ENCODE data around the gene GPR137C.

Gene GPR137C

GRCh38 chr14:52522033-52522432 lies 30.6 kb upstream of the GPR137C start:
- H3K27ac ChIP-seq (ENCODE audit: low read length): no peak overlapping the region
- no peak overlapping the region for H3K9ac ChIP-seq (ENCODE audit: low read depth, low read length)
- H4K20me1 ChIP-seq (ENCODE audit: insufficient read depth, low read length): no peaks in the 10 kb centered on the region
- no peak overlapping the region for H2AFZ ChIP-seq (ENCODE audit: low read depth, low read length)
- no peak overlapping the region for H3K4me2 ChIP-seq (ENCODE audit: insufficient read depth, low read length)
- no peaks in the 10 kb centered on the region for H3K27me3 ChIP-seq (ENCODE audit: insufficient read depth, low read length, poor library complexity)
- no peak overlapping the region for H3K4me3 ChIP-seq (ENCODE audit: low read depth in 1 of 2, low read length in 2 of 2)
- TF ChIP-seq CTCF (IDR thresholded peaks at IDR 0.05; ENCODE audit: borderline replicate concordance, extremely low read depth, low read length, poor library complexity, severe bottlenecking) (no peak), EZH2 (IDR thresholded peaks at IDR 0.05; ENCODE audit: borderline replicate concordance, low read depth, low read length, severe bottlenecking) (no peak)
- DNase-seq (no peak), ATAC-seq (ENCODE audit: insufficient read depth, low read depth) (no peak)
- H3K36me3 ChIP-seq (ENCODE audit: insufficient read depth, low read length): peaks cover 20% of the 10 kb centered on the region; the same call in 1 of the 2 replicates
- H3K4me1 ChIP-seq (ENCODE audit: insufficient read depth, low read length): no peaks in the 10 kb centered on the region
- no peaks in the 10 kb centered on the region for H3K9me3 ChIP-seq (ENCODE audit: insufficient read depth, low read length, severe bottlenecking)
- H3K79me2 ChIP-seq (ENCODE audit: insufficient read depth, low read length): no peaks in the 10 kb centered on the region

DNA sequence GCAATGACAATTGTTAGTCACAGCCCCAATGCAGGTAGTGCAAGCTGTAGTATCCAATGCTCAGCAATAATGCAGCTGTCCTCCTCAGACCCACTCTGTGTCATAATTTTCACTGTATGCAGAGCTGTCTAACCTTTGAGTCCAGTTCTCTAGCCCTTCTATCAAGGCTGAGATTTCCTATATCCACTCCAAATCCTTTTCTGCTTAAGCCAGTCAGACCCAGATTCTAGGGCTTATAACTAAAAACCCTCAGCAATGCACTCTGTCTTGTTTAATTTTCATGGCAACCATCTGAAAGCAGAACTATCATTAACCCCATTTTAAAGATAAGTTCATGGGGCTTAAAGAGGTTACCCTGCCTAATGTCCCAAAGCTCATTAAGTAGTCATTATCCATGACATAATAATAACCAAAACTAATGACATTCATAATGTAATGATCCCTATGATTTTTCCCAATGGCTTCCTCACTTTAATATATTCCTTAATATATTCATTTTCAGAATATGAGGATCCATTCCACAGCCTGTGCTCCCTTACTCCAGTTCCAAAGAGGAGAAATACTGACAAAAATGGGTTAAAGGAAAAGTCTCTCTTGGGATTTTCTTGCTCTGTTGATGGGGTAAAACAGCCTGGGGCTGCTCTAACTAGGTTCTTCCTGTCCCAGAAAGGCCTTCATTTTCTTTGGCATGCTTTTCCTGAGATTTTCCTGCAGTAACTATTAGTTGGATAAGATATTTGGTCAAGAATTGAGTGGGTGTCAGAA lies 29.9 kb upstream of the GPR137C start:
- no peaks in the 10 kb centered on the region for H4K20me1 ChIP-seq (ENCODE audit: insufficient read depth, low read length)
- H3K27me3 ChIP-seq (ENCODE audit: insufficient read depth, low read length, poor library complexity): no peaks in the 10 kb centered on the region
- H3K9ac ChIP-seq (ENCODE audit: low read depth, low read length): no peak overlapping the region
- H3K9me3 ChIP-seq (ENCODE audit: insufficient read depth, low read length, severe bottlenecking): no peaks in the 10 kb centered on the region
- no peak overlapping the region for H2AFZ ChIP-seq (ENCODE audit: low read depth, low read length)
- no peaks in the 10 kb centered on the region for H3K4me1 ChIP-seq (ENCODE audit: insufficient read depth, low read length)
- H3K4me3 ChIP-seq (ENCODE audit: low read depth in 1 of 2, low read length in 2 of 2): no peak overlapping the region
- H3K27ac ChIP-seq (ENCODE audit: low read length): no peak overlapping the region
- H3K4me2 ChIP-seq (ENCODE audit: insufficient read depth, low read length): no peak overlapping the region
- no peak for DNase-seq
- H3K36me3 ChIP-seq (ENCODE audit: insufficient read depth, low read length): peaks cover 22% of the 10 kb centered on the region; the same call in 1 of the 2 replicates
- H3K79me2 ChIP-seq (ENCODE audit: insufficient read depth, low read length): no peaks in the 10 kb centered on the region
- no peak for TF ChIP-seq CTCF (IDR thresholded peaks at IDR 0.05; ENCODE audit: borderline replicate concordance, extremely low read depth, low read length, poor library complexity, severe bottlenecking)
- no peak for TF ChIP-seq EZH2 (IDR thresholded peaks at IDR 0.05; ENCODE audit: borderline replicate concordance, low read depth, low read length, severe bottlenecking)
- no peak for ATAC-seq (ENCODE audit: insufficient read depth, low read depth)

GRCh38 chr14:52527052-52527451 lies 25.6 kb upstream of the GPR137C start:
- peaks cover 14% of the 10 kb centered on the region; the same call in 1 of the 2 replicates for H3K36me3 ChIP-seq (ENCODE audit: insufficient read depth, low read length)
- TF ChIP-seq EZH2 (IDR thresholded peaks at IDR 0.05; ENCODE audit: borderline replicate concordance, low read depth, low read length, severe bottlenecking): no peak
- no peak for TF ChIP-seq CTCF (IDR thresholded peaks at IDR 0.05; ENCODE audit: borderline replicate concordance, extremely low read depth, low read length, poor library complexity, severe bottlenecking)
- no peaks in the 10 kb centered on the region for H3K4me1 ChIP-seq (ENCODE audit: insufficient read depth, low read length)
- no peaks in the 10 kb centered on the region for H3K79me2 ChIP-seq (ENCODE audit: insufficient read depth, low read length)
- no peak overlapping the region for H3K9ac ChIP-seq (ENCODE audit: low read depth, low read length)
- H2AFZ ChIP-seq (ENCODE audit: low read depth, low read length): no peak overlapping the region
- H3K9me3 ChIP-seq (ENCODE audit: insufficient read depth, low read length, severe bottlenecking): no peaks in the 10 kb centered on the region
- H3K27ac ChIP-seq (ENCODE audit: low read length): no peak overlapping the region
- H3K4me3 ChIP-seq (ENCODE audit: low read depth in 1 of 2, low read length in 2 of 2): no peak overlapping the region
- no peak overlapping the region for H3K4me2 ChIP-seq (ENCODE audit: insufficient read depth, low read length)
- DNase-seq: no peak
- no peaks in the 10 kb centered on the region for H4K20me1 ChIP-seq (ENCODE audit: insufficient read depth, low read length)
- no peaks in the 10 kb centered on the region for H3K27me3 ChIP-seq (ENCODE audit: insufficient read depth, low read length, poor library complexity)
- ATAC-seq (ENCODE audit: insufficient read depth, low read depth): no peak
